ENCODE measurements around the gene POLE2. TPM values are rescaled to one million over a fixed set of nuclear protein-coding genes. Genes with fewer than 3 reads are reported as not detected.

POLE2 gene
- total RNA-seq, 1 donor from 2014 or later = 4.9 TPM

GRCh38 chr14:49679271-49679670 is 8.7 kb downstream of the POLE2 start:
- DNase-seq (ENCODE audit: extremely low spot score in 2 of 2) = no peak
- Histone ChIP-seq H3K4me1 (no peaks in the 10 kb centered on the region), H3K27me3 (no peaks in the 10 kb centered on the region), H3K9me3 (no peaks in the 10 kb centered on the region), H3K4me3 (no peak overlapping the region), H3K36me3 (no peaks in the 10 kb centered on the region), H3K27ac (no peak overlapping the region)
- intact Hi-C loops (cut with DNase I) = no loop called here
- TF ChIP-seq POLR2A (IDR thresholded peaks at IDR 0.05) (no peak), POLR2AphosphoS5 (IDR thresholded peaks at IDR 0.05; ENCODE audit: insufficient read depth in 1 of 2, low read depth in 1 of 2) (peak in 1 of 2 donors; percentile 57), CTCF (IDR thresholded peaks at IDR 0.05) (no peak)

GRCh38 chr14:49677643-49678042 is 10.4 kb downstream of the POLE2 start:
- no peak overlapping the region for H3K27ac ChIP-seq
- no peak for DNase-seq (ENCODE audit: extremely low spot score in 2 of 2)
- no peaks in the 10 kb centered on the region for H3K9me3 ChIP-seq
- TF ChIP-seq POLR2AphosphoS5 (IDR thresholded peaks at IDR 0.05; ENCODE audit: insufficient read depth in 1 of 2, low read depth in 1 of 2) (no peak), CTCF (IDR thresholded peaks at IDR 0.05) (no peak), POLR2A (IDR thresholded peaks at IDR 0.05) (no peak)
- no peak overlapping the region for H3K4me3 ChIP-seq
- intact Hi-C loops (cut with DNase I) = no loop called here
- H3K4me1 ChIP-seq = no peaks in the 10 kb centered on the region
- H3K36me3 ChIP-seq = no peaks in the 10 kb centered on the region
- no peaks in the 10 kb centered on the region for H3K27me3 ChIP-seq

- no peak for DNase-seq (ENCODE audit: extremely low spot score in 2 of 2)
- no peaks in the 10 kb centered on the region for H3K4me1 ChIP-seq
- no peaks in the 10 kb centered on the region for H3K36me3 ChIP-seq
- no peak overlapping the region for H3K4me3 ChIP-seq
- TF ChIP-seq CTCF (IDR thresholded peaks at IDR 0.05) = no peak
- TF ChIP-seq POLR2AphosphoS5 (IDR thresholded peaks at IDR 0.05; ENCODE audit: insufficient read depth in 1 of 2, low read depth in 1 of 2) = no peak
- TF ChIP-seq POLR2A (IDR thresholded peaks at IDR 0.05) = no peak
- no peaks in the 10 kb centered on the region for H3K9me3 ChIP-seq
- H3K27ac ChIP-seq = no peak overlapping the region
- H3K27me3 ChIP-seq = no peaks in the 10 kb centered on the region
- intact Hi-C loops (cut with DNase I) = no loop called here
These were observed 14.4 kb downstream of the POLE2 start for GRCh38 chr14:49673586-49673985.

GRCh38 chr14:49670475-49670874 is 17.5 kb downstream of the POLE2 start:
- intact Hi-C loops (cut with DNase I) = no loop called here
- H3K4me3 ChIP-seq = no peak overlapping the region

More at GRCh38 chr14:49670475-49670874, 17.5 kb downstream of the POLE2 start:
- Histone ChIP-seq H3K36me3 (no peaks in the 10 kb centered on the region), H3K27ac (no peak overlapping the region), H3K27me3 (no peaks in the 10 kb centered on the region), H3K4me1 (no peaks in the 10 kb centered on the region), H3K9me3 (no peaks in the 10 kb centered on the region)
- DNase-seq (ENCODE audit: extremely low spot score in 2 of 2) = no peak
- TF ChIP-seq CTCF (IDR thresholded peaks at IDR 0.05) (no peak), POLR2A (IDR thresholded peaks at IDR 0.05) (no peak), POLR2AphosphoS5 (IDR thresholded peaks at IDR 0.05; ENCODE audit: insufficient read depth in 1 of 2, low read depth in 1 of 2) (no peak)
